H9 (cell line): ENCODE results near the gene FBXW4. TPM values are rescaled to one million over a fixed set of nuclear protein-coding genes. Genes with fewer than 3 reads are reported as not detected.

ENCODE experiments used
- DNase-seq: peaks from one replicate; pipeline ENCODE4 v3.0.0-alpha.2; 2017
- H2AFZ ChIP-seq: one replicate; pipeline ENCODE4 v1.6.1; 2013; ENCODE audit warnings: mild to moderate bottlenecking, low read length, control low read depth, moderate library complexity
- H2AK5ac ChIP-seq: 2 replicates; pipeline ENCODE4 v1.6.1; 2013; ENCODE audit warnings: low read length, control low read depth, mixed read lengths; ENCODE audit not compliant: insufficient read length
- H2BK120ac ChIP-seq: one replicate; pipeline ENCODE4 v1.6.1; 2013; ENCODE audit warnings: low read depth, mild to moderate bottlenecking, low read length, control low read depth, inconsistent platforms; ENCODE audit not compliant: poor library complexity, severe bottlenecking
- H2BK12ac ChIP-seq: 2 replicates; pipeline ENCODE4 v1.6.1; 2013; ENCODE audit warnings: low read length, control low read depth, mixed read lengths, low read depth; ENCODE audit not compliant: insufficient read length
- H2BK15ac ChIP-seq: 2 replicates; pipeline ENCODE4 v1.6.1; 2013; ENCODE audit warnings: low read depth, low read length, control low read depth
- H2BK20ac ChIP-seq: one replicate; pipeline ENCODE4 v1.6.1; 2013; ENCODE audit warnings: low read depth, mild to moderate bottlenecking, low read length, control low read depth, inconsistent platforms; ENCODE audit not compliant: poor library complexity, severe bottlenecking
- H2BK5ac ChIP-seq: 2 replicates; pipeline ENCODE4 v1.6.1; 2013; ENCODE audit warnings: low read length, control low read depth, mixed read lengths; ENCODE audit not compliant: insufficient read length
- H3K14ac ChIP-seq: 2 replicates; pipeline ENCODE4 v1.6.1; 2013; ENCODE audit warnings: low read length, control low read depth; ENCODE audit not compliant: insufficient read depth
- H3K18ac ChIP-seq: 2 replicates; pipeline ENCODE4 v1.6.1; 2013; ENCODE audit warnings: low read depth, mild to moderate bottlenecking, mixed read lengths, low read length, control low read depth; ENCODE audit not compliant: insufficient read length
- H3K23ac ChIP-seq: 2 replicates; pipeline ENCODE4 v1.6.1; 2013; ENCODE audit warnings: low read length, control low read depth, mixed read lengths, low read depth; ENCODE audit not compliant: insufficient read length
- H3K23me2 ChIP-seq: 2 replicates; pipeline ENCODE4 v1.6.1; 2013; ENCODE audit warnings: low read depth, mild to moderate bottlenecking, mixed read lengths, low read length, control low read depth; ENCODE audit not compliant: insufficient read length, poor library complexity, severe bottlenecking
- H3K27ac ChIP-seq: 2 replicates; pipeline ENCODE4 v1.5.1; 2013; ENCODE audit warnings: low read length, control low read depth, mixed read lengths, low read depth; ENCODE audit not compliant: insufficient read length
- H3K27me3 ChIP-seq: 2 replicates; pipeline ENCODE4 v1.6.1; 2013; ENCODE audit warnings: low read length, control low read depth, inconsistent platforms; ENCODE audit not compliant: insufficient read depth
- H3K4ac ChIP-seq: 2 replicates; pipeline ENCODE4 v1.6.1; 2013; ENCODE audit warnings: low read depth, mild to moderate bottlenecking, control low read depth, inconsistent platforms, low read length, moderate library complexity
- H3K4me1 ChIP-seq: 2 replicates; pipeline ENCODE4 v1.6.1; 2013; ENCODE audit warnings: low read length, control low read depth, inconsistent platforms; ENCODE audit not compliant: insufficient read depth
- H3K4me2 ChIP-seq: 2 replicates; pipeline ENCODE4 v1.6.1; 2013; ENCODE audit warnings: low read length, control low read depth, mixed read lengths; ENCODE audit not compliant: insufficient read length, insufficient read depth
- H3K56ac ChIP-seq: 2 replicates; pipeline ENCODE4 v1.6.1; 2013; ENCODE audit warnings: low read depth, mild to moderate bottlenecking, mixed read lengths, low read length, control low read depth; ENCODE audit not compliant: insufficient read length
- H3K79me1 ChIP-seq: 2 replicates; pipeline ENCODE4 v1.6.1; 2013; ENCODE audit warnings: low read depth, mild to moderate bottlenecking, moderate library complexity, low read length, control low read depth, inconsistent platforms; ENCODE audit not compliant: insufficient read depth, poor library complexity, severe bottlenecking
- H3K79me2 ChIP-seq: 2 replicates; pipeline ENCODE4 v1.6.1; 2013; ENCODE audit warnings: low read length, control low read depth, inconsistent platforms; ENCODE audit not compliant: insufficient read depth
- H3K9ac ChIP-seq: 2 replicates; pipeline ENCODE4 v1.6.1; 2013; ENCODE audit warnings: low read length, control low read depth, mixed read lengths; ENCODE audit not compliant: insufficient read length; ENCODE audit errors: extremely low read depth
- H3K9me3 ChIP-seq: one replicate; pipeline ENCODE4 v1.6.1; 2013; ENCODE audit warnings: low read depth, low read length, inconsistent platforms; ENCODE audit not compliant: control insufficient read depth
- H3T11ph ChIP-seq: one replicate; pipeline ENCODE4 v1.6.1; 2013; ENCODE audit warnings: mild to moderate bottlenecking, low read length, control low read depth, inconsistent platforms
- H4K20me1 ChIP-seq: one replicate; pipeline ENCODE4 v1.6.1; 2013; ENCODE audit not compliant: control insufficient read depth, insufficient read length, insufficient read depth
- H4K5ac ChIP-seq: 2 replicates; pipeline ENCODE4 v1.6.1; 2013; ENCODE audit warnings: low read depth, mild to moderate bottlenecking, mixed read lengths, low read length, control low read depth; ENCODE audit not compliant: insufficient read length
- H4K8ac ChIP-seq: replicated peaks from 2 replicates; pipeline ENCODE4 v1.6.1; 2013; ENCODE audit warnings: low read length, control low read depth, mixed read lengths, low read depth; ENCODE audit not compliant: insufficient read length
- H4K91ac ChIP-seq: 2 replicates; pipeline ENCODE4 v1.6.1; 2013; ENCODE audit warnings: low read depth, mild to moderate bottlenecking, moderate library complexity, mixed read lengths, low read length, control low read depth; ENCODE audit not compliant: insufficient read length
- H3K27ac Mint-ChIP-seq, 3 experiments: 2 replicates in 2 of 3; 3 replicates in 1 of 3; pipeline ENCODE4 v1.8.0; 2020 to 2021; ENCODE audit warnings: mixed read lengths in 3 of 3, mild to moderate bottlenecking in 1 of 3, moderate library complexity in 1 of 3
- H3K27me3 Mint-ChIP-seq: 2 replicates; pipeline ENCODE4 v1.8.0; 2021; ENCODE audit warnings: low read depth, mild to moderate bottlenecking, moderate library complexity, mixed read lengths
- H3K36me3 Mint-ChIP-seq, 3 experiments: 2 replicates in 2 of 3; 3 replicates in 1 of 3; pipeline ENCODE4 v1.8.0; 2020 to 2021; ENCODE audit warnings: low read depth in 3 of 3, mixed read lengths in 3 of 3; ENCODE audit not compliant: insufficient read depth in 1 of 3
- H3K4me1 Mint-ChIP-seq, 2 experiments: 2 replicates each; pipeline ENCODE4 v1.8.0; 2020; ENCODE audit warnings: mixed read lengths in 2 of 2
- H3K4me3 Mint-ChIP-seq, 2 experiments: 2 replicates in 1 of 2; 3 replicates in 1 of 2; pipeline ENCODE4 v1.8.0; 2020 to 2021; ENCODE audit warnings: mild to moderate bottlenecking in 2 of 2, mixed read lengths in 2 of 2, moderate library complexity in 1 of 2
- H3K9me3 Mint-ChIP-seq, 2 experiments: 2 replicates in 1 of 2; 3 replicates in 1 of 2; pipeline ENCODE4 v1.8.0; 2020; ENCODE audit warnings: mild to moderate bottlenecking in 2 of 2, mixed read lengths in 2 of 2, moderate library complexity in 1 of 2
- WGBS: extraction: QIAGEN DNeasy Blood & Tissue Kit; methylation state at CpG from one replicate; pipeline ENCODE4 v1.1.7; 2013; ENCODE audit warnings: missing lambda C conversion rate, low lambda C conversion rate, mixed read lengths; ENCODE audit not compliant: insufficient read length; ENCODE audit errors: extremely low coverage; 5-methylcytosine and 5-hydroxymethylcytosine counted together
- total RNA-seq: library from RNA; stranded (reverse); gene quantifications from 2 replicates; pipeline ENCODE4 v1.2.1, GENCODE V29; 2021
- TF ChIP-seq, protein P1 (sequence below): fragments of 200-600 bp; sonication (generic); conservative IDR thresholded peaks from 3 replicates; pipeline ENCODE4 v1.8.0; 2021; ENCODE audit warnings: antibody characterized with exemption, mild to moderate bottlenecking

Gene FBXW4
- total RNA-seq, 1 experiment from 2014 or later = 41.6 TPM

DNA sequence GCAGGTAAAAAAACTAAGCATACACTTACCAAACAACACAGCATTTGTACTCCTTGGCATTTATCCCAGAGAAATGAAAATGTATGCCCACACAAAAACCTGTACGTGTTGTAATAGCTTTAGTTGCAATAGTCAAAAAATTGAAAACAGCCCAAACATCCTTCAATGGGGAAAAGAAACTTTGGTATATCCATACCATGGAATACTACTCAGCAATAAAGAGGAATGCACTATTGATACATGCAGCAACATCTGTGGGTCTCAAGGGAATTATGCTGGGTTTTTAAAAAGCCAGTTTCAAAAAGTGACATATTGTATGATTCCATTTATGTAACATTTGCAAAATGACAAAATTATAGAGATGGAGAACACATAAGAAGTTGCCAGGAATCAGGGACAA lies 71.4 kb downstream of the FBXW4 start:
- Histone ChIP-seq H4K5ac (no peak overlapping the region), H3K4me1 (no peaks in the 10 kb centered on the region), H2AK5ac (no peak overlapping the region), H3K4ac (no peak overlapping the region), H3K23ac (no peak overlapping the region), H3K27me3 (no peaks in the 10 kb centered on the region), H3K9ac (no peak overlapping the region), H3K56ac (no peak overlapping the region), H2AFZ (no peak overlapping the region), H3K27ac (no peak overlapping the region), H3K23me2 (no peaks in the 10 kb centered on the region), H3K79me2 (no peaks in the 10 kb centered on the region), H4K20me1 (no peaks in the 10 kb centered on the region), H2BK5ac (no peak overlapping the region), H2BK12ac (no peak overlapping the region), H2BK15ac (no peak overlapping the region), H2BK120ac (no peak overlapping the region), H2BK20ac (no peak overlapping the region), H4K8ac (no peak overlapping the region), H3K18ac (no peak overlapping the region), H3K4me2 (no peak overlapping the region), H3K14ac (no peak overlapping the region), H3K9me3 (no peaks in the 10 kb centered on the region), H4K91ac (no peak overlapping the region), H3K79me1 (no peaks in the 10 kb centered on the region), H3T11ph (no peak overlapping the region)
- Mint-ChIP-seq H3K27ac (no peak overlapping the region), H3K36me3 (peaks cover 6 to 28% (median 11%) of the 10 kb centered on the region in 3 experiments; a peak in 6 of 7 replicates), H3K4me1 (peaks cover 6 to 8% of the 10 kb centered on the region in 2 experiments), H3K9me3 (no peaks in the 10 kb centered on the region), H3K4me3 (no peak overlapping the region), H3K27me3 (no peaks in the 10 kb centered on the region)
- TF ChIP-seq, protein P1, sequence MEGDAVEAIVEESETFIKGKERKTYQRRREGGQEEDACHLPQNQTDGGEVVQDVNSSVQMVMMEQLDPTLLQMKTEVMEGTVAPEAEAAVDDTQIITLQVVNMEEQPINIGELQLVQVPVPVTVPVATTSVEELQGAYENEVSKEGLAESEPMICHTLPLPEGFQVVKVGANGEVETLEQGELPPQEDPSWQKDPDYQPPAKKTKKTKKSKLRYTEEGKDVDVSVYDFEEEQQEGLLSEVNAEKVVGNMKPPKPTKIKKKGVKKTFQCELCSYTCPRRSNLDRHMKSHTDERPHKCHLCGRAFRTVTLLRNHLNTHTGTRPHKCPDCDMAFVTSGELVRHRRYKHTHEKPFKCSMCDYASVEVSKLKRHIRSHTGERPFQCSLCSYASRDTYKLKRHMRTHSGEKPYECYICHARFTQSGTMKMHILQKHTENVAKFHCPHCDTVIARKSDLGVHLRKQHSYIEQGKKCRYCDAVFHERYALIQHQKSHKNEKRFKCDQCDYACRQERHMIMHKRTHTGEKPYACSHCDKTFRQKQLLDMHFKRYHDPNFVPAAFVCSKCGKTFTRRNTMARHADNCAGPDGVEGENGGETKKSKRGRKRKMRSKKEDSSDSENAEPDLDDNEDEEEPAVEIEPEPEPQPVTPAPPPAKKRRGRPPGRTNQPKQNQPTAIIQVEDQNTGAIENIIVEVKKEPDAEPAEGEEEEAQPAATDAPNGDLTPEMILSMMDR = no peak
- no CpG with 5 or more reads among the region's 1 CpG for WGBS
- DNase-seq = no peak
